GM18870 (cell line): ENCODE results near the gene RRAS2.
"Not testable (repeated sequence)": the region's sequence is repeated elsewhere in the genome, so short reads cannot be mapped to it uniquely, and the experiment has no call there.

ENCODE experiments used
- ATAC-seq: cut with Tn5 transposase; IDR thresholded peaks from one replicate; pipeline ENCODE4 v1.9.1; 2021; ENCODE audit warnings: moderate library complexity; ENCODE audit not compliant: unreplicated experiment

RRAS2 gene

DNA sequence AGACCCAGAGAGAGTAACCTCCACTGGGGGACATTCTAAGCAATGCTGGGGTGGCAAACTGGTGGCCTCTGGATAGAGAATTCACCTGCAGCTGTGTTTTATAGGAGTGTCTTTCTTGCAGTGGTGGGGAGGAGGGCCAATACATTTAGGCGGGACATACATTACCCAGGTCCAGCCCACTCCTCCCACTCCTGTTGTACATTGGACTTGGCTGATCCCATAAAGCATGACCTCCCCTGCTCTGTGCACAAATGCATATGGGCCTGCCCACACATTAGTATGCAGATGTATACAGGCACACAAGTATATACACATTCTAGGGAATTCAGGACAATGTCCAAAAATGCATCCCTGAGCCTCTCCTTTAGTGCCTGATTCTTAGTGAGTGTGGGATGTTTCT lies 99.1 kb downstream of the RRAS2 start:
- ATAC-seq = no peak

DNA sequence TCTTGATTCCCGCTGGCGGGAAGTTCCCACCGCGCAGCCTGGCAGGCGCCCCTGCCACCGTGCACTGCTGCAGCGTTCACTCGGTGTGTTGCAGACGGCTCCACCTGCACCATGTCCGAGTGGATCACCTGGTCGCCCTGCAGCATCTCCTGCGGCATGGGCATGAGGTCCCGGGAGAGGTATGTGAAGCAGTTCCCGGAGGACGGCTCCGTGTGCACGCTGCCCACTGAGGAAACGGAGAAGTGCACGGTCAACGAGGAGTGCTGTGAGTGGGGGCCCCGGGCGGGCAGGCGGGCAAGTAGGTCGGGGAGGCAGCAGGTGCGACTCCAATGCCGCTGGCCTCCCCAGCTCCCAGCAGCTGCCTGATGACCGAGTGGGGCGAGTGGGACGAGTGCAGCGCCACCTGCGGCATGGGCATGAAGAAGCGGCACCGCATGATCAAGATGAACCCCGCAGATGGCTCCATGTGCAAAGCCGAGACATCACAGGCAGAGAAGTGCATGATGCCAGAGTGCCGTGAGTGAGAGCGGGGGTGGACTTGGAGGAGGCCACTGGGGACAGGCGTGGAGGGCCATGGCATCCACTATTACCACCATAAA lies 99.7 kb downstream of the RRAS2 start:
- ATAC-seq = no peak

DNA sequence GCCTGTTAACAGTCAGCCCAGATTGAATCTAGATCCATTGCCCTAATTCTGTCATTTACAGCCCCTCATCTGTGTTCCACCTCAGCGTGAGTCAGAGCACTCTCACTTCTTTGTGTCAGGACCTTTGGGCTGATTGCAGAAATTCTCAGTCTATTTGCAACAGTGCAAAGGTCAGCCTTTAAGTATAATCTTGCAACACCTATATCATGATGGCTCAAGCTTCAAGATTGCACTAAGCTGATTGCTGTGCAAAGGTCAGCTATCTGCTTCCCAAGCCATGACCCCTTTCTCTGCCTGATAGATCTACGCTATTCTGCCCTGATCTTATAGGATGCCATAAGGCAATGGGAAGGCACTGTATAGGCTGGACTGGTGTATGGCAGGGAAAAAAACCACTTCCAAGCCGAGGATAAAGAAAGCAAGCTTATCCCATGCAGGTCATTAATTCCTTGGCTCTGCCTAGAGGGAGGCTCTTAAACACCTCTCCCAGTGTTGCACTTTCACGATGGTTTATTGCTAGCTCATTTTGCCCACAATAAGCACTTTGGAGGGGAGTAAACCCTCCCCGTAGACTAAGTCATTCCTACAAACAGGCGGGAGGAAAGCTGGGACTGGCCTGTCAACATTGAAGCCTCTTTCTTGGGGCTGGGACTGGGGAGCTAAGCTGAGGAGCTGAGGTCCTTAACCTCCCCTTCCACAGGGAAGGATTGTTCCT lies 100.6 kb downstream of the RRAS2 start:
- no peak for ATAC-seq

DNA sequence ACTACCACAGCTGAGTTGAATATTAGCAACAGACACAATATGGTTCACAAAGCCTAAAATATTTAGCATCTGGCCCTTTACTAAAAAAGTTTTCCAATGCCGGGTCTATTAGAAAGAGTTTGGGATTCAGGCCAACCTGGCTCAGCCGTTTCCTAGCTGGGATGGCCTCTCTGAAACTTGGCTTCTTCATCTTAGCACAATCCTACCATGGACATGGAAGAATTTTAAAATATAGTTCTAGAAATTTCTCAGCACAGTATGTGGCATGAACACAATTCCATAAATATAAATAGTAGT lies 103.8 kb downstream of the RRAS2 start:
- no peak for ATAC-seq

DNA sequence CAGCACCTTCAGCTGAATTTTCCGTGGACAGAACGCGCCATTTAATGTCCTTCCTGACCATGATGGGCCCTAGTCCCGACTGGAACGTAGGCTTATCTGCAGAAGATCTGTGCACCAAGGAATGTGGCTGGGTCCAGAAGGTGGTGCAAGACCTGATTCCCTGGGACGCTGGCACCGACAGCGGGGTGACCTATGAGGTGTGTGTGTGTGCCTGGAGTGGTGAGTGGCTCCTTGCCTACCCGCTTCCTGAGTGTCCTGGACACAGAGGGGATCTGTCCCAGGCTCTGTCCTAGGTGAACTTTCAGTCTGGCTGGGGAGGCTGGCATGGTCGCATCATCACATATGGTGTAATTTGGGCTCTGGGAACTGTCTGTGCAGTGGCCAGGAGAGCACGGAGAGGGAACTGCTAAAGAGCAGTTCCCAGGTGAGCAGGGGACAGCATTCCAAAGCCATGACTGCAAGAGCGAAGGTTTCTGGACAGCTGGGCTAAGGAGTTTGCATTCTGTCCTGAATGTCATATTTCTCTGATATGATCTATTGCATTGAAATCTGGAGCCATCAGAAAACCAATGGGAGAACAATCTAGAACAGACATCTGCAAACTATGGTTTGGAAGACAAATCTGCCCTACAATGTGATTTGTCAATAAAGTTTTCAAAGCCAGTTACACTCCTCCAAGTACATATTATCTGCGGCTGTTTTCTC lies 104.3 kb downstream of the RRAS2 start:
- no peak for ATAC-seq

DNA sequence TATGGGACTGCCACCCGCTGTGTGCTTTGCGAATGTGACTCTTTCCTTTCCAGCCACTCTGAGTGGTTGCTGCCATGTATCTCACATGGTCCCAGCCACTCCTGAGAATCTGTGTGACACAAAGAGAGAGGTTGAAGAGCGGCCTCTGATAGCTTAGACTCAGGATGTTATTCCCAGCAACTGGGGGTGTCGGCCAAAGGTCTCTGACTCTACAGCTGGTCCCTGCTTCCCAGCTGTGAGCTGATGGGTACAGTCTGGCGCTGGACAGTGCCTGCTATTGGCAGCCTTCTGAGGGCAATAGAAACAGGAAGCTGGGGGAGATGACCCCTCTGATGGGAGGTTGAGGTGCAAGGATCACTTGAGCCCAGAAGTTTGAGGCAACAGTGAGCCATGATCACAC lies 105.1 kb downstream of the RRAS2 start:
- no peak for ATAC-seq

DNA sequence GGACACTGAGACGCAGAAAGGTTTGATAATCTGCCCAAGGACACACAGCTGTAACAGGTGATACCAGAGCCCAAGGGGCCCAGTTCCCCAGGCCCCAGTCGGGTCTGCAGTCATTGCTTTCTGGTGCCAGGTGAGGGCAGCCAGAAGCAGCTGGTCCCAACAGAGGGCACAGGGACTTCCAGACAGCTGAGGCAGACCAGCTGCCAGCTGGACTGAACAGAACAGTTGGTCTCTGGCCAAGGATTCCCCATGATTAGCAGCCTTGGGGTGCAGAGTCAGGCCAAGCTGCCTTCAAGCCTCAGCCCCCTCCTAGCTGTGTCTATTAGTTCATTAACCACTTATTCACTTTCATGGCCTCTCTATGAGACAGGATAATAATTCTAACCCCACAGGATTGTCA lies 105.6 kb downstream of the RRAS2 start:
- no peak for ATAC-seq

DNA sequence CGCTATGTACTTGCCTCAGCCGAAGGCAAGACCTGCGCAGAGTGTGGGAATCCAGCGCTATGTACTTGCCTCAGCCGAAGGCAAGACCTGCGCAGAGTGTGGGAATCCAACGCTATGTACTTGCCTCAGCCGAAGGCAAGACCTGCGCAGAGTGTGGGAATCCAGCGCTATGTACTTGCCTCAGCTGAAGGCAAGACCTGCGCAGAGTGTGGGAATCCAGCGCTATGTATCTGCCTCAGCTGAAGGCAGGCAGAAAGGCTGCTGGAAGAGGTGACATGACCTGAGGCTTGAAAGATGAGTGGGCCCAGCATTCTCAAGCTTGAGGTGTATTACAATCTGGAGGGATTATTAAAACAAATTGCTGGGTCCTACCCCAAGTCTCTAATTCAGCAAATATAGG lies 106.5 kb downstream of the RRAS2 start:
- ATAC-seq = not testable (repeated sequence)

DNA sequence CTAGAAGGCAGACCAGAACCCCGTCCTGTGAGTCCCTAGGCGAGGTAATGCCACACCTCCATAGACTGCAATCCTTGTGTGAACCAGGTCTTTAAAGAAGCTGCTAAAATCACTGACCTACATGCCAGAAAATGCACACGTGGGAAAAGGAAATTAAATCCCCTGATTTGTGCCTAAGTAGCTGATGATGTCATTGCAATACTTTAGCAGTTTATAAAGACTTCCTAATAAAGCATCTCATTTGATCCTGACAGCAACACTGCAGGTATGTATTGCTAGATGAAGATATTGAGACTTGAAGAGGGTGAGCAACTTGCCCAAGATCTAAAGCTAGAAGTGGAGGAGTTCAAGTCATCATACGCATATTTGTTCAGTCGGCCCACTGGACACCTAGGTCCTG lies 107.2 kb downstream of the RRAS2 start:
- ATAC-seq = no peak

DNA sequence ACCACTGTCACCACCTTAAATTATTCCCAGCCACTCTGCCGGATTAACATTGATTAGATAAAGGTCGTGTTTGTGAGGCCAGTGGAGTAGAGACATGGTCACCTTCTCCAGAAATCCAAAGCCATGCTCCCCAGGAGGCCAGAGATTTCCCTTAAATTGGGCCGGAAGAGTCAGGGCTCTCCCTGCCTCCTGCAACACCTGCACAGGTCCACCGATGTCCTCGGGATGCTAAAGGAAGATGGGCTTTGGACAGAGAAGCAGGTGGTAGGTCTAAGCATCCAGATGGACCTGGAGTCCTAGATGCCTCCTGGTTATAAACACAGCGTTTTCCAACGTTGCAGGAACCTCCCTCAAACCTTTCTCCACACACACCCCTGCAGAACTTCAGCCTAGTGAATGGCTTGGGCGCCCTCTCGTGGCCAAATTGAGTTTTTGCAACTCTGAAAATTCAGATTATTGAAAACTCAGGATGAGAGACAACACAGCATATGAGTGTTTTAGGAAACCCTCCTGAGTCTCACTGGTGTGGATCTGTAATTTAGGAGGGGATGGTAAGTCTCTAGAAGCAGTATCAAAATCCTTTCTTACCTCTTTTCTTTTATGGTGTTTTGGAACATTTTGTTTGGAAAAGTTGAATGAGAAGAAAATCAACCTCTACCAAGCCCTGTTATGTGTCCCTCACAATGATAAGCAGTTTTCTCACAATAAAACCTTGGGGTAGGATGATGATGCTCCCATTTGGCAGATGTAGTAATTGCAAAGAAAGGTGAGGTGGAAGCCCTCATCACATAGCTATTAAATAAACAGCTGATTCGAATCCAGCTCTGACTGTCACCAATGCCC lies 109.6 kb downstream of the RRAS2 start:
- ATAC-seq = no peak

DNA sequence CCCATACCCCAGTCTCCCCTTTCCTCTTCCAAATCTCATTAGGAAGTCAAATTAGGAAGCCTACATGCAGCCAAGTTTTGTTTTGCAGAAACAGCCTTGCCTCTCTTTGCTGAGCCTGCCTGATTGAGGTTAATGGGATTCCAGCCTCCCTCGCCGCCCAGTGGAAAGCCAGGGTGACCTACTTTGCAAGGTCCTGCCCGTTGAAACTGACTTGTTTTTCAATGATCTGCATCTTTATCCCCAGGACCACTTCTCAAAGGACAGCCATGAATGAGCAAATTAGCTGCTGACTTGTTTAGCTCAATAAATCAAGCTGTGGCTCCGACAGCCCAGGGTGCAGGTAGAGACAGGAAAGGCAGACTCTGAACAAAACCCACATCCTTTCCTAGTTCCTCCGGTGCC lies 110.4 kb downstream of the RRAS2 start:
- no peak for ATAC-seq

DNA sequence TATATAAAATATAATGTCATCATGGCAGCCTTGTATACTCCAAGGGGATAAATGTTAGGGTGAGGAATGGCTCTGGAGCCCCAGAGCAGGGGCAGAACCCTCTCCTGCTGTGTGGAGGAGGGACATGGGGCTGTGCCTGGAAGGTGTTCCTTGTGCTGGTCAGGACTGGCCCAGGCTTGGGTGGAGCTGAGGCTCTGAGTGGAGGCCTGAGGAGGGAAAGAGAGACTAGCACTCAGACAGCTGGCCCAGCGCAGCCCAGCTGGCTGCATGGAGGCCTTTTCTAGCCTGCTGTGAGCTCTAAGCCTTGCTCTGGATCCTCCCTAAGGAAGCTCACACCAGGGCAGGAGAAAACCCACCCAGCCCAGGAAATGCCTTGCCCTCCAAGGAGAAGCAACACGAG lies 113.5 kb downstream of the RRAS2 start:
- ATAC-seq = no peak

DNA sequence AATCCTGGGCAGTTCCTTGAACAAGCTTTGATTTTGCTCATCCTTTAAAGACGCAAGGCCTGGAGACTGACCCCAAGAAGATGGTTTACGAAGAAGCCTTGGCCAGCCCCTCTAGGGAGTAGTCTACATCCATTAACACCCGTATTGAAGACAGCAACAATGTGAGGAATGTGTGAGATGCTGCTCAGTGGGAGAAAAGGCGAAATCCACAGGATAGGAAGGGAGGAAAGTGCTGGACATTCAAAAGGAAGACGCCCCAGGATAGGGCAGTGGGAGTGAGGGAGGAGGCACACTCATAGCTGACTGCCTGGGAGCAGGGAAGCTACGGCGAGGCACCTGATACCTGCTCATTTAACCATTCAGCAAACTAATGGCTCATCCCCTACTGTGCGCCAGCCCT lies 114.1 kb downstream of the RRAS2 start:
- no peak for ATAC-seq

DNA sequence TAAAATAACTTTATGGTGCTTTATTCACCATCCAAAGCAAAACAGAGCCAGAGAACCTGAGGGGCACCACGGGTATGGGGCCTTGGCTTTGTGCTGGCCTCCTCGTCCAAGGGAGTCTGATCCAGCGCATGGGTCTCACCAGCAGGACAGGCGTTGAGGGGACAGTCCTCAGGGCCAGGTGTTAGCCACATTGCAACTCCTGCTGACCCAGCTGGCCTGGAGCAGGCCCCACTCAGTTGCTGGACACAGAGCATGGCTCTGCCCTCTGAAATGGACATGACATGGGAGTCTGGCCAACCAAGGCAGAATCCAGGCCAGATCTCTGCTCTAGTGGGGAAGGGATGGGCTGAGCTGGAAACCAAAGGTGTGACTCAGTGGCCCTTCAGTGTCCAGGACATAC lies 116.2 kb downstream of the RRAS2 start:
- ATAC-seq = no peak

DNA sequence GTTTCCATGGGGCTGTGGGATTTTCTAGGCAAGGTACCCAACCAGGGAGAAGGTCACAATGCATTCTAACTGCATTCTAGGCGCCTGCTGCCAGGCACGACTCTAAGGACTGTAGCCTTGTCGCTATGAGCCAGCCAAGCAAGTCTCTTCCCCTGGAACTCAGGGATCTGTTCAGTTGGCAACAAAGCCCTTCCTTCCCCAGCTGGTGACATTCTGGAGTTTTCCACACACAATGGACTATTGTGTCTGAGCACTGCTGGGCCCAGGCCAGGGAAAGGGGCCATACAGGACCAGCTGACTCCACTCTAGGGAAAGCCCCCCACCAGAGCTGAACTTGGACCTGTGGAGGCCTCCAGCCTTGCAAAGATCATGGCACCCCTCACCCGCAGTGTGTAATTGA lies 116.8 kb downstream of the RRAS2 start:
- no peak for ATAC-seq

DNA sequence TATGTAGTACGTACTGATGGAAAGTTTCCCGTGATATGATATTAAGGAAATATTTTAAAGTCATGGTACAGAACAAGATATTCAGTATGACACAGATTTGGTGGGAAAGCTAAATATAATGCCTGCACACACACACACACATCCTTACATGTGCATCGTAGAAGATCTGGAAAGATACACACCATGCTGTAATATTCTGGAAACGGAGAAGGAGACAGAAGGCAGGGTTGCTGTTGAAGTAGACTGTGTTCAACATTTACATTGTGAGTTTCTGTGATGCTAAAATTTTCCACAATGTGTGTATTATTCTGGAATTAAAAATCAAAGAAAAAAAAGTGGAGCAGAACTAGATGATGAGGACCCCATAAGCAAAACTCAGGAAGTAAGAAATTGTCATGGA lies 118.0 kb downstream of the RRAS2 start:
- ATAC-seq = no peak

DNA sequence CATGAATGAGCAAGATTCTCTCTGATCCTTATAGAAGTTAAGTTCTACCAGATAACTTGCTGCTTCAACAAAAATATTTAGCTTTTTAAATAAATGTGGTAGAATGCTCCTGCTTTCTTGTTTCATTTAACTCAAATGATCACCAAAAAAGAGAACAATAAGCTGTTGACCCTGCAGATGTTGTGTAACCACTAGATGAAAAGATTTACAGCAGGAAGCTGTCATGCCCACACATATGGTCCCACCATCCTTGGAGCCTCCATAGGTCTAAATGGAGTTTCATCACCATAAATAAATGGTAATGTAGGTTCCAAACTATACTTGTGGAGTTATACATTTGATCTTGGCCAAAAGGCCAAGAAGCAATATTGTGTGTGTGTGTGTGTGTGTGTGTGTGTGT lies 118.8 kb downstream of the RRAS2 start:
- no peak for ATAC-seq

DNA sequence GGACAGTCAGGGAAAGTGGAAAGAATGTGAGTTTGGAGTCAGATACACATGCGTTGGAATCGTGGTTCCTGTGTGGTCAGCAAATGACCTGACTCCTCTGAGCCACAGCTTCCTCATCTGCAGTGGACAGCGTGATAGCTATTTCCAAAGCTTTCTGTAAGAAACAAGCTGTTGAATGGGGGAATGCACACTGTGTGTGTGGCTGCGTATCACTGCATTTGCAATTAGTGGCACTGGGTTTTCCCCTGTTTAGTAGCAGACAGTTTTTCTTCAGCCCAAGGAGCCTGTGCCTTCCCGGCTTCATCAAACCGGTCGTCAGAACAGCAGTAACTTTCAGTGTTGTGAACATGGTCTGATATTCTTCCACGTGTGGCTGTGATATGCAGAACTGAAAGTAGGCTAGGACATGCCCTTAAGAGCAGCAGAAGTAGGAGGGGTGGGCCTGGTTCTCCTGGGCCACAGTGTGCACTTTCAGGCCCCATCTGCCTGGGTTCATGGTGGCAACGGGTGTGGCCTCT lies 121.5 kb downstream of the RRAS2 start:
- peak; percentile 91 for ATAC-seq

DNA sequence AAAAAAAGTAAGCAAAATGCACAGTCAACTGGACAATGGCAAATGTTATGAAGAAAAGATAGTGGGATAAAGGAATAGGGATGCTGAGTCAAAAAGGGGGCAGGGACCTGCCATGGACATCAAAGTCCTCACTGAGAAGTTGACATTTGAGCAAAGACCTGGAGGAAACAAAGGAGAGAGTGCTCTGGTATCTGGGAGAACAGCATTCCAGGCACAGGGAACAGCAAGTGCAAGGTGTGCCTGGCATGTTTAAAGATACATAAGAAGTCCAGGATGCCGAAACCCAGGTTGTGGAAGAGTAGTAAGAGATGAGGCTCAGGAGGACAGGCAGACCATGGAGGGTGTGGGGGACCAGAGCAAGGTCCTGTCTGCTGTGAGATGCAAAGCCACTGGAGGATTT lies 123.3 kb downstream of the RRAS2 start:
- no peak for ATAC-seq

DNA sequence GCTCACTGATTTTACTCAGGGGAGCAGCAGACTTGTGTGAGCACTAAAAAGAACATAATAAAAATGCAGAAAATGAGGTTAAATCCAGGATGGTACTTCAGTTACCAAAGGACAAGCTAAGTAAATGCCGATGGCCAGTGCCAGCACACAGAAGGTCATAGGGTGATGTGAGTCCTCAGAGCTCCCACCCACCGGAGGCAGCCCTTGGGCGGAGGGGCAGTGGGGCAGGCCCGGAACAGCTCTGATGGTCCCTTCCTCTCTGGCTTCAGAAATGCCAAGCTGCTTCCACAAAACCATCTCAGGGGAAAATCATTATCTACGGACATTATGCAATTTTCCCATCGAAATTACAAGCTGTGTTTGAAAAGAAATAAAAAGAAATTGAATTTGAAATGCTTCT lies 124.5 kb downstream of the RRAS2 start:
- ATAC-seq = no peak

DNA sequence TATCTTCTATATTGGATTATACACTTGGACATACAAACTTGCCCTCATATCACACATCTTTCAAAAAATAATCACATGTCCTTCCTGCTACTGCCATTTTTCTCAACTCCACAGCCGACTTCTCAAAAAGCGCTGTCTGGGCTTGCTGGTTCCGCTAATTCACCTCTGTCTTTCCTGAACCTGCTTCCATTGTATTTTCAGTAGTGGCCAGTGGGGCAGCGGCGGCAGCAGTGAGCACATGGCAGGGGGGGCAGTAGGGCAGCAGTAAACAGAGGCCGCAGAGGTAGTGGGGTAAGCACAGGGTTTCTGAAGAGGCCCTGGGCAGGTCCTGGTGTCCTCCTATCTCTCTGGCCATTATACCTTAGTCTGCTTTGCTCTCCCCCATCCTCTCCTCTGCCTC lies 126.3 kb downstream of the RRAS2 start:
- no peak for ATAC-seq

DNA sequence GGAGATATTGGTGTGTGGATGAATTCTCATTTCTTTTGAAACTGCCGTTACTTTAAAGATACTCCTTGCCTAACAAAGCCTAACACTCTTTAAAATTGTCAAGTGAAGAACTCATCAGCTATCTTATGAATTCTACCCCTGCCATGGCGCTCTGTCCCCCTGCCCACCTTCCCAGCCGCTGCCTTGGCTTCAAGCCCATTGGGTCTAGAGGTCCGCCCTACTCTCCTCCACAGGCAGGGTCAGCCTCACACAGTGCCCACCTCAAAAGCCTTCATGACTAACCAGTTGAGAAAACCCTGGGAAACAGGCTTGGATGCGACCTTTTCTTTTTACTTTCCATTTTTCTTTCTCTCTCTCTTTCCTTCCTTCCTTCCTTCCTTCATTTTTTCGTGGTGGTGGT lies 128.6 kb downstream of the RRAS2 start:
- ATAC-seq = no peak
